ENCODE measurements around the gene LRP11.

GRCh38 chr6:149910721-149911151 lies 46.6 kb upstream of the LRP11 start:
- TF ChIP-seq CTCF (IDR thresholded peaks at IDR 0.05 in 2 of 3, conservative IDR thresholded peaks at IDR 0.05 in 1 of 3; ENCODE audit: insufficient read depth in 2 of 3, low read depth in 1 of 3, low read length in 3 of 3) (no peak), ZBTB33 (CRISPR knock-in tag; IDR thresholded peaks at IDR 0.05) (no peak), ZBTB40 (IDR thresholded peaks at IDR 0.05) (no peak), ZBTB40 (CRISPR knock-in tag; IDR thresholded peaks at IDR 0.05) (no peak), HMGXB4 (CRISPR knock-in tag; IDR thresholded peaks at IDR 0.05) (no peak), ZNF740 (CRISPR knock-in tag; IDR thresholded peaks at IDR 0.05) (no peak), ZNF740 (tag; IDR thresholded peaks at IDR 0.05) (no peak), RNF2 (IDR thresholded peaks at IDR 0.05) (no peak), ZNF263 (CRISPR knock-in tag; IDR thresholded peaks at IDR 0.05; ENCODE audit: borderline replicate concordance) (no peak), SP1 (CRISPR knock-in tag; IDR thresholded peaks at IDR 0.05) (no peak), MEF2D (tag; conservative IDR thresholded peaks at IDR 0.05; ENCODE audit: low read depth) (no peak), ZNF561 (CRISPR knock-in tag; conservative IDR thresholded peaks at IDR 0.05) (no peak), EP300 (IDR thresholded peaks at IDR 0.05; ENCODE audit: low read length) (no peak), ARID2 (IDR thresholded peaks at IDR 0.05) (no peak), TAF1 (IDR thresholded peaks at IDR 0.05; ENCODE audit: control insufficient read depth, extremely low read depth, insufficient read depth, low read length, severe bottlenecking) (no peak)
